Fibroblast of the aortic adventitia (primary cell): ENCODE measurements around the gene C19orf38. TPM values are rescaled to one million over a fixed set of nuclear protein-coding genes. Genes with fewer than 3 reads are reported as not detected.
A peak's percentile ranks its signal among the peaks of the same experiment; 100 is the strongest.

ENCODE experiments used
- DNase-seq: peaks from one replicate; pipeline ENCODE4 v3.0.0-alpha.2; 2010; ENCODE audit warnings: low read depth
- H3K4me3 ChIP-seq: 2 replicates; pipeline ENCODE4 v1.5.1; 2011; ENCODE audit warnings: low read depth, mild to moderate bottlenecking, control low read depth, low read length, moderate library complexity
- CTCF ChIP-seq: IDR thresholded peaks from 2 replicates; pipeline ENCODE4 v1.5.1; 2011; ENCODE audit warnings: mild to moderate bottlenecking, low read length, control low read depth, inconsistent platforms; ENCODE audit not compliant: insufficient read depth
- total RNA-seq: library from RNA; depleted of rRNA; stranded (reverse); fragments of >200 nt; gene quantifications from 2 replicates; pipeline ENCODE4 v1.2.3, GENCODE V29; 2012; ENCODE audit warnings: low replicate concordance

Gene C19orf38
- total RNA-seq, 1 donor, result 0.81 TPM

- no peak for DNase-seq
- no peak overlapping the region for H3K4me3 ChIP-seq
- TF ChIP-seq CTCF, result no peak
Observed at GRCh38 chr19:10830931-10831779, 17.1 kb upstream of the C19orf38 start.

- H3K4me3 ChIP-seq, result no peak overlapping the region
- no peak for DNase-seq
- TF ChIP-seq CTCF, result no peak
Observed at GRCh38 chr19:10831987-10832938, 16.0 kb upstream of the C19orf38 start.

- TF ChIP-seq CTCF, result no peak
- no peak for DNase-seq
- H3K4me3 ChIP-seq, result no peak overlapping the region
Observed at GRCh38 chr19:10832939-10833296, 15.3 kb upstream of the C19orf38 start.

GRCh38 chr19:10835089-10835753 is 13.0 kb upstream of the C19orf38 start:
- DNase-seq, result no peak
- H3K4me3 ChIP-seq, result peak overlapping the region; percentile 66
- no peak for TF ChIP-seq CTCF

DNA sequence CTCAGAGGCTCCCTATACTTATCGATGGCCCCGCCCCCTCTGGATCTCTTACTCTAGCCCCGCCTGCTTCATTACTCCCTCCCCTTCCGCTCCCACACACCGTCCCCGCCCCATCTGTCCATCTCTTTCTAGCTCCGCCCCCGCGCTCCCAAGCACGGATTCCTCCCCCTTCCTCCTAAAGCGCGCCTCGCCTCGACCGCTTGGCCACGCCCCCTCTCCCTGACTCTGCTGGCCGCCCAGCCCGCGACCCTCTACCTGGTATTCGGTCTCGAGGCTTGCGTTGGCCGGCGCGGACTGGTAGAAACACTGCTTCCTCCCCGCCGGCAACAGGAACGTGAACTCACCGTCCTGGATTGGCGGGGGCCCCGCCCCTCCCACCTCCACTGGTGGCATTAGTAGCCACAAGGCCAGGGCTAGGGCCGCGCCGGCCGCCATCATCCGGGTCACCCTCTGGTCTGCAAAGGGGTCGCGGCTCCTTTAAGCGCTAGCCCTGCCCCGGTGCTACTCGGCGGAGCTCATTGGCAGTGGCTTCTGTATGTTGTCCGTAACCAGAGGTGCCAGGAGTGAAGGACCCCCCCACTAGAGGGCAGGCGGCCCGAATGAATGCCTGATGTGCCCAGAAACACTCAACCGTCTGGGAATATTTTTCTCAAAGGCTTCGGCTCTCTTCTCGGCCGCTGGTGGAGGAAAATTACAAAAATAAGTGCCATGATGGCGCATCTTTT is 12.3 kb upstream of the C19orf38 start, which contains the start of gene TMED1:
Gene TMED1 (minus strand): TSS at position 459 of the 725 bp plus-strand sequence. CDS start 21 bp downstream, at position 438.
- H3K4me3 ChIP-seq, result peak within 1 kb of the TSS; percentile 77
- peak; percentile 99 for DNase-seq
- TF ChIP-seq CTCF, result peak; percentile 2
